Prostate gland (tissue), 2 donors: Measurements from ENCODE around the gene MAP4K2.

Experiments used
- POLR2A ChIP-seq: fragments of 450-650 bp; IDR thresholded peaks from one replicate; pipeline ENCODE4 v1.6.1; 2016; ENCODE audit warnings: antibody characterized with exemption, mild to moderate bottlenecking
- TF ChIP-seq, protein P1 (sequence below), 4 experiments: fragments of 200-600 bp in 2 of 4; fragments of 450-650 bp in 2 of 4; sonication (generic) in 2 of 4; IDR thresholded peaks; 1 replicate in 3 of 4; 2 replicates in 1 of 4; pipeline ENCODE4 v1.5.1; 2016 to 2019; ENCODE audit warnings: antibody characterized with exemption in 4 of 4, mild to moderate bottlenecking in 2 of 4, moderate library complexity in 2 of 4

GRCh38 chr11:64772303-64773018 is 30.6 kb downstream of the MAP4K2 start:
- no peak for TF ChIP-seq POLR2A
- TF ChIP-seq, protein P1, sequence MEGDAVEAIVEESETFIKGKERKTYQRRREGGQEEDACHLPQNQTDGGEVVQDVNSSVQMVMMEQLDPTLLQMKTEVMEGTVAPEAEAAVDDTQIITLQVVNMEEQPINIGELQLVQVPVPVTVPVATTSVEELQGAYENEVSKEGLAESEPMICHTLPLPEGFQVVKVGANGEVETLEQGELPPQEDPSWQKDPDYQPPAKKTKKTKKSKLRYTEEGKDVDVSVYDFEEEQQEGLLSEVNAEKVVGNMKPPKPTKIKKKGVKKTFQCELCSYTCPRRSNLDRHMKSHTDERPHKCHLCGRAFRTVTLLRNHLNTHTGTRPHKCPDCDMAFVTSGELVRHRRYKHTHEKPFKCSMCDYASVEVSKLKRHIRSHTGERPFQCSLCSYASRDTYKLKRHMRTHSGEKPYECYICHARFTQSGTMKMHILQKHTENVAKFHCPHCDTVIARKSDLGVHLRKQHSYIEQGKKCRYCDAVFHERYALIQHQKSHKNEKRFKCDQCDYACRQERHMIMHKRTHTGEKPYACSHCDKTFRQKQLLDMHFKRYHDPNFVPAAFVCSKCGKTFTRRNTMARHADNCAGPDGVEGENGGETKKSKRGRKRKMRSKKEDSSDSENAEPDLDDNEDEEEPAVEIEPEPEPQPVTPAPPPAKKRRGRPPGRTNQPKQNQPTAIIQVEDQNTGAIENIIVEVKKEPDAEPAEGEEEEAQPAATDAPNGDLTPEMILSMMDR (IDR thresholded peaks at IDR 0.05): no peak
